H1 (cell line): ENCODE data around the gene OSTF1. TPM values are rescaled to one million over a fixed set of nuclear protein-coding genes. Genes with fewer than 3 reads are reported as not detected.

Experiments used
- CTCF ChIA-PET: fragments of 300-600 bp; sonication (Branson Sonifier 250); formaldehyde crosslinking; loops from one replicate; lab custom pipeline; 2021; ENCODE audit not compliant: partially characterized antibody; lab: Charles Lee
- POLR2A ChIA-PET: fragments of 300-600 bp; sonication (Branson Sonifier 250); formaldehyde crosslinking; loops from one replicate; lab custom pipeline; 2021; ENCODE audit warnings: inconsistent platforms; ENCODE audit not compliant: partially characterized antibody; lab: Charles Lee
- DNase-seq, 2 experiments: peaks; one replicate each; pipeline versions ENCODE4 v3.0.0 to v3.0.0-alpha.2; 2010 to 2022; ENCODE audit warnings: low spot score in 2 of 2, low read depth in 1 of 2, mixed read lengths in 1 of 2
- FAIRE-seq: peaks from 2 replicates; lab custom pipeline; 2011; peaks lifted over from hg19 to GRCh38; lab: Jason Lieb, UNC
- H2AFZ ChIP-seq: 2 replicates; pipeline ENCODE4 v1.8.1; 2012; ENCODE audit warnings: low read length, inconsistent platforms
- H2AK5ac ChIP-seq: 2 replicates; pipeline ENCODE4 v1.6.1; 2013; ENCODE audit warnings: low read depth, low read length
- H2BK120ac ChIP-seq: replicated peaks from 2 replicates; pipeline ENCODE3; 2013; ENCODE audit warnings: low read depth, low read length, inconsistent platforms
- H2BK12ac ChIP-seq: 2 replicates; pipeline ENCODE4 v1.6.1; 2013; ENCODE audit warnings: low read depth, low read length
- H2BK15ac ChIP-seq: 2 replicates; pipeline ENCODE4 v1.6.1; 2013; ENCODE audit warnings: low read length
- H2BK20ac ChIP-seq: 2 replicates; pipeline ENCODE4 v1.6.1; 2013; ENCODE audit warnings: low read length
- H2BK5ac ChIP-seq: 2 replicates; pipeline ENCODE4 v1.6.1; 2013; ENCODE audit warnings: low read depth, low read length
- H3K14ac ChIP-seq: 2 replicates; pipeline ENCODE4 v1.6.1; 2013; ENCODE audit warnings: inconsistent platforms; ENCODE audit not compliant: insufficient read length
- H3K18ac ChIP-seq: 2 replicates; pipeline ENCODE4 v1.6.1; 2013; ENCODE audit warnings: low read length; ENCODE audit errors: extremely low read depth
- H3K23ac ChIP-seq: 2 replicates; pipeline ENCODE4 v1.6.1; 2013; ENCODE audit warnings: inconsistent platforms; ENCODE audit not compliant: insufficient read length
- H3K23me2 ChIP-seq: 2 replicates; pipeline ENCODE4 v1.6.1; 2013; ENCODE audit warnings: low read depth, low read length
- H3K27ac ChIP-seq: 2 replicates; pipeline ENCODE4 v1.6.1; 2011; ENCODE audit warnings: low read depth, low read length, inconsistent platforms
- H3K27me3 ChIP-seq, 4 experiments: replicated peaks in 1 of 4; 1 replicate in 1 of 4; 2 replicates in 3 of 4; pipeline versions ENCODE4 v1.6.1 to v1.8.1; 2011 to 2013; ENCODE audit warnings: low read length in 3 of 4, mild to moderate bottlenecking in 3 of 4, inconsistent platforms in 2 of 4, mixed read lengths in 2 of 4, moderate library complexity in 1 of 4; ENCODE audit not compliant: control insufficient read depth in 3 of 4, insufficient read depth in 3 of 4; ENCODE audit errors: extremely low read depth in 1 of 4
- H3K36me3 ChIP-seq, 4 experiments: 2 replicates each; pipeline versions ENCODE4 v1.6.1 to v1.8.1; 2011 to 2013; ENCODE audit warnings: mild to moderate bottlenecking in 4 of 4, low read length in 3 of 4, moderate library complexity in 2 of 4, control low read depth in 1 of 4, inconsistent platforms in 1 of 4; ENCODE audit not compliant: insufficient read depth in 4 of 4, control insufficient read depth in 2 of 4
- H3K4ac ChIP-seq: replicated peaks from 2 replicates; pipeline ENCODE3; 2013; ENCODE audit warnings: low read length, low read depth, mixed read lengths, inconsistent platforms; ENCODE audit not compliant: insufficient read length
- H3K4me1 ChIP-seq, 4 experiments: replicated peaks in 1 of 4; 1 replicate in 1 of 4; 2 replicates in 3 of 4; pipeline versions ENCODE4 v1.6.1 to v1.8.1; 2011 to 2013; ENCODE audit warnings: low read length in 3 of 4, inconsistent platforms in 2 of 4, mixed read lengths in 1 of 4; ENCODE audit not compliant: insufficient read depth in 4 of 4, control insufficient read depth in 3 of 4
- H3K4me2 ChIP-seq, 2 experiments: 2 replicates each; pipeline versions ENCODE4 v1.6.1 to v1.8.1; 2011 to 2013; ENCODE audit warnings: low read depth in 2 of 2, low read length in 2 of 2, control low read depth in 1 of 2, inconsistent platforms in 1 of 2, mild to moderate bottlenecking in 1 of 2; ENCODE audit not compliant: insufficient read depth in 1 of 2
- H3K4me3 ChIP-seq, 4 experiments: fragments of 200-600, 300-600 bp in 1 of 4; sonication (generic), shearing (Covaris generic), sonication (Bioruptor Twin) in 1 of 4; 2 replicates each; pipeline versions ENCODE4 v1.5.1 to v1.8.1; 2011 to 2016; ENCODE audit warnings: low read length in 4 of 4, low read depth in 3 of 4, control low read depth in 2 of 4, inconsistent platforms in 2 of 4, mild to moderate bottlenecking in 2 of 4, mixed read lengths in 1 of 4, moderate library complexity in 1 of 4; ENCODE audit not compliant: insufficient read depth in 2 of 4; ENCODE audit errors: extremely low read depth in 1 of 4
- H3K56ac ChIP-seq: replicated peaks from 2 replicates; pipeline ENCODE3; 2013; ENCODE audit warnings: low read depth, mild to moderate bottlenecking, mixed read lengths, low read length, inconsistent platforms; ENCODE audit not compliant: insufficient read length
- H3K79me1 ChIP-seq: 2 replicates; pipeline ENCODE4 v1.6.1; 2013; ENCODE audit warnings: low read depth, low read length, control low read depth
- H3K79me2 ChIP-seq, 2 experiments: 2 replicates each; pipeline versions ENCODE4 v1.6.1 to v1.8.1; 2012 to 2013; ENCODE audit warnings: low read length in 2 of 2, mild to moderate bottlenecking in 2 of 2, inconsistent platforms in 1 of 2; ENCODE audit not compliant: insufficient read depth in 2 of 2, control insufficient read depth in 1 of 2
- H3K9ac ChIP-seq, 4 experiments: replicated peaks in 1 of 4; 1 replicate in 1 of 4; 2 replicates in 3 of 4; pipeline versions ENCODE4 v1.6.1 to v1.8.1; 2011 to 2013; ENCODE audit warnings: low read depth in 3 of 4, low read length in 3 of 4, control low read depth in 2 of 4, mild to moderate bottlenecking in 2 of 4, moderate library complexity in 2 of 4, inconsistent platforms in 1 of 4; ENCODE audit errors: extremely low read depth in 1 of 4
- H3K9me3 ChIP-seq, 2 experiments: 2 replicates each; pipeline versions ENCODE4 v1.6.1 to v1.8.1; 2012 to 2013; ENCODE audit warnings: mild to moderate bottlenecking in 2 of 2, moderate library complexity in 2 of 2, control low read depth in 1 of 2, inconsistent platforms in 1 of 2, low read depth in 1 of 2, low read length in 1 of 2, mixed read lengths in 1 of 2; ENCODE audit not compliant: insufficient read depth in 2 of 2
- H4K20me1 ChIP-seq, 2 experiments: replicated peaks in 1 of 2; 2 replicates each; pipeline versions ENCODE3 to v1.8.1; 2011 to 2013; ENCODE audit warnings: inconsistent platforms in 2 of 2, low read length in 2 of 2, mild to moderate bottlenecking in 1 of 2; ENCODE audit not compliant: insufficient read depth in 2 of 2, control insufficient read depth in 1 of 2
- H4K5ac ChIP-seq: 2 replicates; pipeline ENCODE4 v1.6.1; 2013; ENCODE audit warnings: low read length, low read depth, mixed read lengths, inconsistent platforms; ENCODE audit not compliant: insufficient read length
- H4K8ac ChIP-seq: 2 replicates; pipeline ENCODE4 v1.8.0; 2013; ENCODE audit warnings: mild to moderate bottlenecking, moderate library complexity, low read length, inconsistent platforms; ENCODE audit not compliant: insufficient read depth; ENCODE audit errors: extremely low read depth
- H4K91ac ChIP-seq: replicated peaks from 2 replicates; pipeline ENCODE3; 2013; ENCODE audit warnings: low read length, mixed read lengths, inconsistent platforms; ENCODE audit not compliant: insufficient read length
- BACH1 ChIP-seq: IDR thresholded peaks from 2 replicates; pipeline ENCODE4 v1.6.1; 2012; ENCODE audit warnings: low read length, improper control_type of control experiment
- CBX5 ChIP-seq: fragments of 300-800, 300-1000 bp; sonication (generic); IDR thresholded peaks from 2 replicates; pipeline ENCODE4 v1.7.1; 2016; ENCODE audit warnings: antibody characterized with exemption, low read length, low read depth
- FOSL1 ChIP-seq: IDR thresholded peaks from 2 replicates; pipeline ENCODE4 v1.6.1; 2011; ENCODE audit warnings: mild to moderate bottlenecking, low read depth, low read length, moderate library complexity; ENCODE audit not compliant: insufficient read depth
- KDM1A ChIP-seq: fragments of 200-600, 300-600 bp; sonication (generic); IDR thresholded peaks from 2 replicates; pipeline ENCODE4 v1.7.1; 2016; ENCODE audit warnings: mild to moderate bottlenecking, low read length, borderline replicate concordance
- KDM4A ChIP-seq: IDR thresholded peaks from one replicate; pipeline ENCODE4 v1.7.1; 2012; ENCODE audit warnings: low read depth, mild to moderate bottlenecking, moderate library complexity, low read length, inconsistent platforms; ENCODE audit not compliant: severe bottlenecking
- PHF8 ChIP-seq: fragments of 200-600 bp; sonication (generic); conservative IDR thresholded peaks from 2 replicates; pipeline ENCODE4 v1.7.1; 2012; ENCODE audit warnings: low read depth, mild to moderate bottlenecking, inconsistent platforms, low read length, moderate library complexity
- SRF ChIP-seq: IDR thresholded peaks from 2 replicates; pipeline ENCODE4 v1.6.1; 2011; ENCODE audit warnings: mild to moderate bottlenecking, low read depth, low read length, moderate library complexity
- WGBS, 2 experiments: shearing (Covaris generic) in 1 of 2; methylation state at CpG; one replicate each; pipeline versions ENCODE4 v1.1.6 to v1.1.7; 2013 to 2015; ENCODE audit warnings: low lambda C conversion rate in 2 of 2, mixed read lengths in 2 of 2, inconsistent platforms in 1 of 2, low coverage in 1 of 2, missing lambda C conversion rate in 1 of 2; ENCODE audit not compliant: insufficient replicate concordance in 2 of 2, insufficient coverage in 1 of 2, insufficient read length in 1 of 2; ENCODE audit errors: extremely low coverage in 1 of 2, missing lambda C conversion rate in 1 of 2; 5-methylcytosine and 5-hydroxymethylcytosine counted together
- polyA plus RNA-seq, 7 experiments: library from polyadenylated mRNA; depleted of rRNA in 3 of 7; stranded (reverse) in 5 of 7; unstranded in 2 of 7; fragments of >200 nt in 5 of 7; fragments of 200-250 nt in 2 of 7; gene quantifications; 1 replicate in 5 of 7; 2 replicates in 1 of 7; 4 replicates in 1 of 7; pipeline versions ENCODE4 v1.2.1 to v1.2.3, GENCODE V29; 2011 to 2013; ENCODE audit warnings: missing spikeins in 2 of 7, mixed read lengths in 2 of 7
- total RNA-seq: library from RNA; stranded (reverse); fragmentation: NEBNext Ultra II Directional; extraction: Animal tissue kit (Norgen Biotek cat#: 25700); gene quantifications from 2 replicates; pipeline ENCODE4 v1.2.1, GENCODE V29; 2021
- TF ChIP-seq, protein P1 (sequence below): IDR thresholded peaks from 2 replicates; pipeline ENCODE4 v1.6.1; 2012; ENCODE audit warnings: inconsistent platforms

The OSTF1 gene
- total and polyA plus RNA-seq, 2 of the 8 experiments (the other 6 are each of a cell fraction or from before 2014, with no cell fraction given): 5.0 to 18.9 TPM

DNA sequence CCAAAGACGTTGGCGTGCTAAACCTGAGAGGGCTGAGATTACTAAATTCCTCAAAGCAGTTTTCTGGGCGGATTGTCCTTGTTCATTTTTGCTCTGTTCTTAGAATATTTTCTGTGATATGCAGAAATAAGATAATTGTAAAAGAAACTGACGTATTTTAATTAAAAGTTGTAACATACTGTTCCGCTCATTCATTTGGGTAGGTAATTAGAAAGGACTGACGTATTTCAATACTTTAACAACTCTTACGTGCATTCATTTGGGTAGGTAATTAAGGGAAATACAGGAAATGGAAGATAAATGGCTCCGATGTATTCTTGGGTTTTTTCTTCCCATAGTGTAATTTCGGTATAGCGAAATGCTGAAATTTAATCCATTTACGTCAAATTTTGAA lies 1.1 kb downstream of the OSTF1 start:
- no peak overlapping the region for H3K56ac ChIP-seq
- no peak overlapping the region for H2BK12ac ChIP-seq
- H2BK5ac ChIP-seq: no peak overlapping the region
- no peak overlapping the region for H4K8ac ChIP-seq
- H3K79me1 ChIP-seq: no peaks in the 10 kb centered on the region; the same call in 1 of the 2 replicates
- H2AK5ac ChIP-seq: no peak overlapping the region
- peaks cover 0 to 1% of the 10 kb centered on the region in 2 experiments for H4K20me1 ChIP-seq
- H3K23ac ChIP-seq: no peak overlapping the region
- WGBS, 2 experiments: 39% methylated on average over 11 of the region's 11 CpGs; no CpG with 5 or more reads in 1 of the 2 experiments
- ChIA-PET POLR2A (interaction anchor here (1.2 to 2.5 kb wide), 3 partner anchors 12 to 62 kb away, joined by 3 to 12 read pairs (median 5); partner anchors contain the start of gene CARNMT1), CTCF (interaction anchor here (0.6 to 1.3 kb wide), 4 partner anchors 9 to 315 kb away, joined by 3 read pairs; no protein-coding TSS in a partner anchor)
- no peak overlapping the region for H2BK120ac ChIP-seq
- no peaks in the 10 kb centered on the region for H3K36me3 ChIP-seq
- no peaks in the 10 kb centered on the region for H3K27me3 ChIP-seq
- H3K4ac ChIP-seq: no peak overlapping the region
- H3K27ac ChIP-seq: no peak overlapping the region
- H3K23me2 ChIP-seq: peaks cover 2% of the 10 kb centered on the region; the same call in 1 of the 2 replicates
- H3K4me2 ChIP-seq: peak overlapping the region; percentile 85 to 95
- H2AFZ ChIP-seq: 0 out of 2 replicates have a peak overlapping the region, but pooled peaks have one; percentile 1
- FAIRE-seq (no peak), DNase-seq (no peak)
- no peak overlapping the region for H4K5ac ChIP-seq
- H2BK15ac ChIP-seq: no peak overlapping the region
- H4K91ac ChIP-seq: no peak overlapping the region
- peak overlapping the region; percentile 75 to 85 (median 80) for H3K4me3 ChIP-seq
- H3K9ac ChIP-seq: peak overlapping the region in 2 of 4 experiments; percentile 13 to 44; a peak in 2 of 7 replicates
- peaks cover 0 to 2% (median 1%) of the 10 kb centered on the region in 4 experiments; a peak in 3 of 7 replicates for H3K4me1 ChIP-seq
- H3K18ac ChIP-seq: no peak overlapping the region
- H3K14ac ChIP-seq: no peak overlapping the region
- no peaks in the 10 kb centered on the region for H3K9me3 ChIP-seq
- TF ChIP-seq SRF: no peak
- no peak for TF ChIP-seq BACH1
- no peak for TF ChIP-seq CBX5
- TF ChIP-seq KDM1A: no peak
- no peak for TF ChIP-seq KDM4A
- TF ChIP-seq FOSL1: no peak
- TF ChIP-seq PHF8: no peak
- TF ChIP-seq, protein P1, sequence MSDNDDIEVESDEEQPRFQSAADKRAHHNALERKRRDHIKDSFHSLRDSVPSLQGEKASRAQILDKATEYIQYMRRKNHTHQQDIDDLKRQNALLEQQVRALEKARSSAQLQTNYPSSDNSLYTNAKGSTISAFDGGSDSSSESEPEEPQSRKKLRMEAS: no peak
- peaks cover 0 to 13% of the 10 kb centered on the region in 2 experiments; a peak in 2 of 4 replicates for H3K79me2 ChIP-seq
- H2BK20ac ChIP-seq: no peak overlapping the region
